ENCODE measurements around the gene MTG2. TPM values are rescaled to one million over a fixed set of nuclear protein-coding genes. Genes with fewer than 3 reads are reported as not detected.

The MTG2 gene
- total and polyA plus RNA-seq, 10 of the 15 experiments (the other 5 are each of a cell fraction or from before 2014, with no cell fraction given), result 6.2 to 52.4 (median 34.3) TPM

DNA sequence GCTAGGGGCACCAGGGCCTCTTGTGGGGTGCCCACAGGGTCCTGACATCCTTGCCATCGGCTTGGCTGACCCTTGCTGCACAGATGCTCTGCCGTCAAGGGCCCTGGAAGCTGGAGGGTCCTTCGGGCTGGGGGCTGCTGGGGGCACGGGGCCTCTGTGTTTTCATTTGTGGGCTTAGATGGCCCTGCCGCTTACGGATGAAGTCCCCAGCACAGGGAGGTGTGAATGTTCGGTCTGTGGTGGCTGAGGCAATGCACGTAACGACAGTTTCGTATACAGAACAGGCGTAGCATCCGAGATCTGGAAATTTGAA lies 24.8 kb upstream of the MTG2 start (continued):
- TF ChIP-seq, protein P1, sequence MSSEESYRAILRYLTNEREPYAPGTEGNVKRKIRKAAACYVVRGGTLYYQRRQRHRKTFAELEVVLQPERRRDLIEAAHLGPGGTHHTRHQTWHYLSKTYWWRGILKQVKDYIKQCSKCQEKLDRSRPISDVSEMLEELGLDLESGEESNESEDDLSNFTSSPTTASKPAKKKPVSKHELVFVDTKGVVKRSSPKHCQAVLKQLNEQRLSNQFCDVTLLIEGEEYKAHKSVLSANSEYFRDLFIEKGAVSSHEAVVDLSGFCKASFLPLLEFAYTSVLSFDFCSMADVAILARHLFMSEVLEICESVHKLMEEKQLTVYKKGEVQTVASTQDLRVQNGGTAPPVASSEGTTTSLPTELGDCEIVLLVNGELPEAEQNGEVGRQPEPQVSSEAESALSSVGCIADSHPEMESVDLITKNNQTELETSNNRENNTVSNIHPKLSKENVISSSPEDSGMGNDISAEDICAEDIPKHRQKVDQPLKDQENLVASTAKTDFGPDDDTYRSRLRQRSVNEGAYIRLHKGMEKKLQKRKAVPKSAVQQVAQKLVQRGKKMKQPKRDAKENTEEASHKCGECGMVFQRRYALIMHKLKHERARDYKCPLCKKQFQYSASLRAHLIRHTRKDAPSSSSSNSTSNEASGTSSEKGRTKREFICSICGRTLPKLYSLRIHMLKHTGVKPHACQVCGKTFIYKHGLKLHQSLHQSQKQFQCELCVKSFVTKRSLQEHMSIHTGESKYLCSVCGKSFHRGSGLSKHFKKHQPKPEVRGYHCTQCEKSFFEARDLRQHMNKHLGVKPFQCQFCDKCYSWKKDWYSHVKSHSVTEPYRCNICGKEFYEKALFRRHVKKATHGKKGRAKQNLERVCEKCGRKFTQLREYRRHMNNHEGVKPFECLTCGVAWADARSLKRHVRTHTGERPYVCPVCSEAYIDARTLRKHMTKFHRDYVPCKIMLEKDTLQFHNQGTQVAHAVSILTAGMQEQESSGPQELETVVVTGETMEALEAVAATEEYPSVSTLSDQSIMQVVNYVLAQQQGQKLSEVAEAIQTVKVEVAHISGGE (CRISPR knock-in tag; IDR thresholded peaks at IDR 0.05), result no peak
- TF ChIP-seq SPI1 (IDR thresholded peaks at IDR 0.05; ENCODE audit: borderline replicate concordance, insufficient read depth, low read depth, low read length), result no peak

- Histone ChIP-seq H3K27me3 (replicated peaks in 1 of 2; ENCODE audit: control insufficient read depth in 2 of 2, insufficient read depth in 2 of 2, low read length in 1 of 2) (no peaks in the 10 kb centered on the region), H3K4me1 (ENCODE audit: control insufficient read depth, insufficient read depth, low read length) (peaks cover 9% of the 10 kb centered on the region), H3K79me2 (ENCODE audit: control insufficient read depth, insufficient read depth, low read length) (peaks cover 4% of the 10 kb centered on the region), H3K36me3 (ENCODE audit: control insufficient read depth in 2 of 2, insufficient read depth in 2 of 2, low read length in 1 of 2) (peaks cover 16 to 28% of the 10 kb centered on the region in 2 experiments; a peak in 3 of 4 replicates), H3K27ac (ENCODE audit: control insufficient read depth, insufficient read depth) (no peak overlapping the region), H3K4me2 (ENCODE audit: control insufficient read depth, insufficient read depth) (no peak overlapping the region), H3K9ac (ENCODE audit: control insufficient read depth, insufficient read depth, low read length) (no peak overlapping the region), H3K4me3 (no peak overlapping the region), H3K9me3 (replicated peaks; ENCODE audit: control insufficient read depth, insufficient read depth, low read length) (no peaks in the 10 kb centered on the region; the same call in 2 of the 3 replicates), H2AFZ (ENCODE audit: control insufficient read depth, low read depth, low read length) (no peak overlapping the region), H4K20me1 (ENCODE audit: control insufficient read depth, insufficient read depth) (no peaks in the 10 kb centered on the region)
- RAD21 ChIA-PET (ENCODE audit: unreplicated experiment), result no interaction called here
- 96% methylated on average over 20 of the region's 22 CpGs for WGBS (ENCODE audit: insufficient coverage, insufficient replicate concordance, low lambda C conversion rate, missing lambda C conversion rate)
- CTCF ChIA-PET, result no interaction called here
- in situ Hi-C loops (cut with MboI) (no loop called here), intact Hi-C loops (cut with micrococcal nuclease; ENCODE audit: unreplicated experiment) (no loop called here)
- SMC1A ChIA-PET (ENCODE audit: uncharacterized antibody, unreplicated experiment), result no interaction called here
- ATAC-seq, result no peak
- no TSS peak for BruUV-seq (replicated peaks)
- POLR2A ChIA-PET, result no interaction called here
- no peak for TF ChIP-seq BCL3 (IDR thresholded peaks at IDR 0.05; ENCODE audit: borderline replicate concordance, insufficient read depth, low read depth, low read length, poor library complexity, severe bottlenecking)
- no peak for TF ChIP-seq TAF1 (IDR thresholded peaks at IDR 0.05; ENCODE audit: borderline replicate concordance, low read depth, low read length)
- no peak for TF ChIP-seq JUNB (IDR thresholded peaks at IDR 0.05)
- no peak for TF ChIP-seq RELA (IDR thresholded peaks at IDR 0.05; ENCODE audit: borderline replicate concordance, partially characterized antibody)
- TF ChIP-seq, protein P2, sequence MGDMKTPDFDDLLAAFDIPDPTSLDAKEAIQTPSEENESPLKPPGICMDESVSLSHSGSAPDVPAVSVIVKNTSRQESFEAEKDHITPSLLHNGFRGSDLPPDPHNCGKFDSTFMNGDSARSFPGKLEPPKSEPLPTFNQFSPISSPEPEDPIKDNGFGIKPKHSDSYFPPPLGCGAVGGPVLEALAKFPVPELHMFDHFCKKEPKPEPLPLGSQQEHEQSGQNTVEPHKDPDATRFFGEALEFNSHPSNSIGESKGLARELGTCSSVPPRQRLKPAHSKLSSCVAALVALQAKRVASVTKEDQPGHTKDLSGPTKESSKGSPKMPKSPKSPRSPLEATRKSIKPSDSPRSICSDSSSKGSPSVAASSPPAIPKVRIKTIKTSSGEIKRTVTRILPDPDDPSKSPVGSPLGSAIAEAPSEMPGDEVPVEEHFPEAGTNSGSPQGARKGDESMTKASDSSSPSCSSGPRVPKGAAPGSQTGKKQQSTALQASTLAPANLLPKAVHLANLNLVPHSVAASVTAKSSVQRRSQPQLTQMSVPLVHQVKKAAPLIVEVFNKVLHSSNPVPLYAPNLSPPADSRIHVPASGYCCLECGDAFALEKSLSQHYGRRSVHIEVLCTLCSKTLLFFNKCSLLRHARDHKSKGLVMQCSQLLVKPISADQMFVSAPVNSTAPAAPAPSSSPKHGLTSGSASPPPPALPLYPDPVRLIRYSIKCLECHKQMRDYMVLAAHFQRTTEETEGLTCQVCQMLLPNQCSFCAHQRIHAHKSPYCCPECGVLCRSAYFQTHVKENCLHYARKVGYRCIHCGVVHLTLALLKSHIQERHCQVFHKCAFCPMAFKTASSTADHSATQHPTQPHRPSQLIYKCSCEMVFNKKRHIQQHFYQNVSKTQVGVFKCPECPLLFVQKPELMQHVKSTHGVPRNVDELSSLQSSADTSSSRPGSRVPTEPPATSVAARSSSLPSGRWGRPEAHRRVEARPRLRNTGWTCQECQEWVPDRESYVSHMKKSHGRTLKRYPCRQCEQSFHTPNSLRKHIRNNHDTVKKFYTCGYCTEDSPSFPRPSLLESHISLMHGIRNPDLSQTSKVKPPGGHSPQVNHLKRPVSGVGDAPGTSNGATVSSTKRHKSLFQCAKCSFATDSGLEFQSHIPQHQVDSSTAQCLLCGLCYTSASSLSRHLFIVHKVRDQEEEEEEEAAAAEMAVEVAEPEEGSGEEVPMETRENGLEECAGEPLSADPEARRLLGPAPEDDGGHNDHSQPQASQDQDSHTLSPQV (IDR thresholded peaks at IDR 0.05), result no peak
- no peak for TF ChIP-seq MTA2 (IDR thresholded peaks at IDR 0.05; ENCODE audit: low read depth)
- TF ChIP-seq ZNF274 (IDR thresholded peaks at IDR 0.05; ENCODE audit: insufficient read depth, insufficient read length), result no peak
- no peak for TF ChIP-seq SIN3A (IDR thresholded peaks at IDR 0.05; ENCODE audit: low read depth, low read length)
- no peak for TF ChIP-seq BMI1 (IDR thresholded peaks at IDR 0.05; ENCODE audit: borderline replicate concordance)
- DNase-seq (ENCODE audit: low read depth, low spot score), result no peak
- no peak for FAIRE-seq
These were observed 24.3 kb upstream of the MTG2 start for GRCh38 chr20:62158541-62158940.

Measured in GM12878 (cell line).